Measurements from ENCODE around the gene CPNE2. TPM values are rescaled to one million over a fixed set of nuclear protein-coding genes. Genes with fewer than 3 reads are reported as not detected.
"Not testable (repeated sequence)": the region's sequence is repeated elsewhere in the genome, so short reads cannot be mapped to it uniquely, and the experiment has no call there.

CPNE2 gene
- total RNA-seq, 1 experiment from 2014 or later: 43.0 TPM

DNA sequence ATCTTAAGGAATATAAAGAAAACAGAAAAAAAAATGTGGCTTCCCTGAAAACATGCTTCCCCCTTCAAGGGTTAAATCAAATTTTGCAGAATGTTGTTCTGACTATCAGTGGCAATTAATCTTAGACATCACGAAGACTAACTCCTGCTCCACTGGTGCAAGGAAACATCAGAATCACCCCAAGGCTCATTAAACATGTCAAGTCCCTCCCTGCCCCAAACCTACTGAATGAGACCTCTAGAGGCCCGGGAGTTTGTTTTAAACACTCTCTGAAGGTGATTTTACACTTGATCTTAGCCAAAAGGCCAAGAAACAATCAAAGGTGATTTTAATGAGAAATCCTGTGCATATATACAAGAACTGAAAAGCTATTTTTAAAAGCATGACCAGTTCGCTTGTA lies 75.2 kb downstream of the CPNE2 start:
- DNase-seq (ENCODE audit: low spot score): no peak

DNA sequence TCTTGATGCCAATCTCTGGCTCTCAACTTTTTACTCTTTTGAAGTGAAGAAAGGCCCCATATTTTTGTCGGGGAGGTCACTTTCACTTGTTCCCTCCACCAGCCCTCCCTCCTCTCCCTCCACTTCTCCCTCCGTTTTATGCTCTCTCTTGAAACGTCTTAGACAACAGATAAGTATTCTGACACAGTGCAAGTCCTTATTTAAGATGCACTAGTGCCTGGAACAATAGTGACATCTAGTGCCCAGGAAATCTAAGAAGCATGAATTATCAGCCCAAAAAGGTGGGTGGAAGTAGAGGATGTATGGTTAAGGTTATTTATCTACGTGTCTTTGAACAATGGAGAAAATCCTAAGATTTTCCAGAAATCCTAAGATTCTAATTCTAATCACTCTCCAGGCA lies 75.6 kb downstream of the CPNE2 start:
- peak; percentile 62 for DNase-seq (ENCODE audit: low spot score)

DNA sequence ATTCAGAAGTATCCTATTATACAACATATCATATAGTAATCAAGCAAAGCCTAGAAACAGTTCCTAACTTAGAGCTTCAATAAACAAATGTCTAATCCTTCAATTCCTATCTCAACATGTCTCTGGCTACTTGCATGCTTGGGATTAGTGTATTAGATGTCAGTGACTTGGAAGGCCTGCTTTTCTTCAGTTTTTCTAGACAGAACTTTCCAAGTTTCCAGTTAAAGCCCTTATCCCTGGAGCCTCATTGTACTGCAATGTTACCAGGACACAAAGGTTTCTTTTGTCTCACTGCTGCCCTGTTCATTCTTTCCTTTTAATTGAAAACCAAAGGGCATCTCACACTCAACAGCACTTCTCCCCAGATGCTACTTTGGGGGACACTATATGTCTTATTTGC lies 76.9 kb downstream of the CPNE2 start:
- DNase-seq (ENCODE audit: low spot score): no peak

DNA sequence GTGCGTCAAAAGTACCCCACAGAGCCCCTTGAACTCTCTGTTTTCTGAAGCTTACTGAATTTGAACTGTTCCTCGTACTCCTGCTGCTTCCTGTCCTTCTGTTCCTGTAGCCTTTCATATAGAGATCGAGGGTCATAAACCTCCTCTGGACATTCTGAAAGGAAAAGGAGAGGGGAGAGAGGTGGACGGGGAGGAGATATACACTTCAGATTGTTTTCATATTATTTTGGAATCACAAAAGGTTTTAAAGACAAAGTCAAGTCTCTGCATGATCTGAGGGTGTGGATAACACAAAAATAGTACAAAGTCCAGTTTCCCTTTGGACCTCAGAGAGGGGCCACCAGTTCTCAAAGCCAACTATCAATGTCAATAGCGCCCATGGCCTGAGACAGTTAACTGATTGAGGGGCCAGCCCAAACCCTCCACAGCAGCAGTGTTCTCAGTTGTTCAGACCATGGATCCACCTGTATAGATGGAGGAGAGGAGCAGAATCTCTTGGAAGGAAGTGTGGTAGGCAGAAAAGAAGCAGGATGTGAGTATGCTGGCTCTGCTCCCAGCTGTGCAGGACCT lies 80.4 kb downstream of the CPNE2 start:
- no peak for DNase-seq (ENCODE audit: low spot score)

DNA sequence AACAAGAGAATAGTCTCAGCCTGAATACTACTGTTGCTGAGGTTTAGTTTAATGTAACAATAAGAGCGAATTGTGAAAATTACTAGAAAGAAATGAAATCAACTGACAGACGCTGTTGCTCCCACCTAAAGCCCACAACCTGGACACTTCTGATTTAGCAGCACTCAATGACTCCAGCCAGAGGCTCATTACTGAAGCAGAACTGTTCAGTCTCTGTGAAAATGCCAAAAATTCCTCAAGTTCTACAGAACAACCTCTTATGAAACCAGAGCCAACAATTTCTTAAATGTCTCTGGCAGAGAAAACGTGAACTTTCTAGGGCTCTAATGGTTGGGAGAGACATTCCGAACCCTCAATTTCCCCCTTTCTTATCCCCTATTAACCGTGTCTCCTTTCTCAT lies 83.5 kb downstream of the CPNE2 start:
- DNase-seq (ENCODE audit: low spot score): no peak

DNA sequence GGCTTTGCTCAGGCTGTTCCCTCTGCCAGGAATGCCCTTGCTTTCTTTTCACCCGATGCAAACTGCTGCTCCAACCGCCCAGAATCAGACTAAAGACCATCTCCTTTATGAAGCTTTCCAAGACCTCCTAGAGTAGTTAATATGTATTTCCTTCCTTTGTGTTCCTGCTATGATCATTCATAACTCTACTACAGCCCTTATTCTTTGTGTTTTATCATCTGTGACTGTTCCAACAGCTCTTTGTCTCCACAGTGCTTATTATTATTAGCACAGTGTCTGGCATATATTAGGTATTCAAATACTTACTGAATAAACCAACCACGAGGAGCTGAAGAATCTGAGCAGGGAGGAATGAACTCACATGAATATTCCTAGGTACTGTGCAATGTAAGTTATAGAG lies 85.8 kb downstream of the CPNE2 start:
- no peak for DNase-seq (ENCODE audit: low spot score)

DNA sequence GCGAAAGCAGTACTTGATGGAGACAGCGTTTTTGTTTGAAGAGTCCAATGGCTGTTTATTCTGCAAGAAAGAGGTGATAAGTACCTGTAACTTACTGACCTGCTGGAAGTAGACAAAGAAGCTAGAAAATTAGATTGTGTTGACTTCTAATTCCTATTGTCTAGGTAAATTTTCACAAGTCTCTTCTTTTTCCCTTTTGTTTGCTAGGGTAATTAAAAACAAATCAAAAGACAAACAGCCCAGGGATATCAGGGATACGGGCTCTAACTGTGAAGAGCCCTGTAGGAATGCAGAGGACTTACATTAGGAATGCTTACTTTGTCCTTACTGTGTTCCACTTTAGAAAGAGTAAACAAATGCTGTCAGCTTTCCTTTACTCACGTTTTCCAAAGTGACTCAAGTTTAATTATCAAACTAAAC lies 86.4 kb downstream of the CPNE2 start:
- DNase-seq (ENCODE audit: low spot score): no peak

DNA sequence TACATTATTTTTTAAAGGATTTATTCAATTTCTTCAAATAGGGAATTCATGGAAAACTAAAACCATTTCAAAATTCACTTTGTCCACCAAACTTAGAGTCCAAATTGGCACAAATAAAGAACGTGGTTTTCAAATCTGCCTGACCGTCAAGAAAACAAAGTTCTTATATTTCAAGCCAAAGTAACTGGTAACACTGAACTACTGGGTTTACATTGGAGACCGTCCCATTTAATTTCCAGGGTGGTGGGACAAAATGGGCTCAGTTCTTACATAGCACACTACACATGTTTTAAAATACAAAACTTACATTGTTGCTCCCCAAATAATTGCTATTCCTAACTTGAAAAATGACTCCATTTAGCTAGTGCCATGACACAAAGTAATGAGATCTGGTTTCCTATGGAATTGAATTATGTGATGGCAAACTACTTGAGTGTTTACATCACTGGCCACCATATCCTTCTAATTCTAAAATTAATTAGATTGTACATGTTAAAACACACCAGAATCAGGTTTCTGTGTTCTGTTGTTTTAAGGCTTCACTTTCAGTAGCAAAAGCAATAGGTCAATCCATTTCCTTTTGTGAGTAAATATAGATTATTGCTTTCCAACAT lies 86.9 kb downstream of the CPNE2 start:
- DNase-seq (ENCODE audit: low spot score): no peak

DNA sequence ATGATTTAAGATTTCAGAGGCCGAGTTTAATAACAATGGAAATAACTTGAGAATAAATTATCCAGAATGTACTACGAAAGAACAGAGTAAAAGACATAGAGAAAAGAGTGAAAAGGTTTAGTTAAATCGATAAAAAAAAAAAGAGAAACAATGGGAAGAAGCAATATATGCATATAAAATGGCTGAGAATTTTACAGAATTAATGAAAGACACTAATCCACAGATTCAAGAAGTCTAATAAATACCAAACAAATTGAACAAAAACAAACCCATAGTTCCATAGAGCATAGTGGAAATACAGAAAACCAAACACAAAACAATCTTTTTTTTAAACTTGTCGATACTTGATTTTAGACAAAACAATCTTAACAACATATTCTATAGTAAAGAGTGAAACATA lies 91.7 kb downstream of the CPNE2 start:
- DNase-seq (ENCODE audit: low spot score): no peak

DNA sequence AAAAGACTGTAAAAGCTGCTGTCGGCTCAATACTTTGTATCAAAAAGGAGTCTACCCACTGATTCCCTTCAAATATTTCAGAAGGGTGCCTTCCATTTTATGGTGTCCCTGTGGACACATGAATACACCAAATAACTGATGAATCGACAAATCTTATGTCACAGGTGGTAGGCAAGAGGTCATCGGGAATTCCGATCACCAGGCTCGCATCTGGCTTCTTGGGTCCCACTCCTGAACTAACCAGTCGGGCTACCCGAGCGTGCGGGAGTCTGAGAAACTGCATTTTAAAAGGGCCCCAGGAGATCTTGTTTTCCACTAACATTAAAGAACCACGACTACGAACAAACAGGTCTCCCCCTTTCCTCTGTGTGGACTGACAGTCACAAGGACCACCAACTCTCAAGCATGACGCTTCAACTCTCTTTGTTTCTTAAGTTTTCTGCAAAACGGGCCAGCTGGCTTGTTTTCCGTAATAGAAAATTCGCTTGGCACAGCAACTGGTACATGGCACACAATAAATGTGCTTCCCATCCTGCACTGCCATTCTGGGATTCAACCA lies 92.6 kb downstream of the CPNE2 start:
- no peak for DNase-seq (ENCODE audit: low spot score)

DNA sequence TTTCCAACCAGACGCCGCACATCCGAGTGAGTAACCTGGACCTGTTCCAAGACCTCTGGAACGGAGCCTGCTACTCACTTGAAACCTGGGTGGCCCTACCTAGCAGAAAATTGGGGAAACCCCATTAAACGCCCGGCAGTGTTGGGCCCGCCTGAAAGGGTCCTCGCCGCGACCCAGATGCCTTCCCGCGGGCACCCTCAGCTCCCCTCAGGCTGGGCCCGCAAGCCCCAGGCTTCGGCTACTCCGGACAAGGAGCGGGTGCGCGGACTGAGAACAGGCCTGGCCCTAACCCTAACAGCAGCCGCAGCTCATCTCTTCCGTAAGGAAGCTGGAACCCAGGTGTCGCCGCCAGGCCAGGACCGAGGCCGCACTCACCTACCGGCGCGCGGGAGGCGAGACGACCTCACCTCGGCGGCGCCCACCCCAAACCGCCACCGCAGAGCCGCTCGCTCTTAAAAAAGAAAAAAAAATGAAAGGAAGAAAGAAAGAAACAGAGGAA lies 93.1 kb downstream of the CPNE2 start:
- peak; percentile 67 for DNase-seq (ENCODE audit: low spot score)

DNA sequence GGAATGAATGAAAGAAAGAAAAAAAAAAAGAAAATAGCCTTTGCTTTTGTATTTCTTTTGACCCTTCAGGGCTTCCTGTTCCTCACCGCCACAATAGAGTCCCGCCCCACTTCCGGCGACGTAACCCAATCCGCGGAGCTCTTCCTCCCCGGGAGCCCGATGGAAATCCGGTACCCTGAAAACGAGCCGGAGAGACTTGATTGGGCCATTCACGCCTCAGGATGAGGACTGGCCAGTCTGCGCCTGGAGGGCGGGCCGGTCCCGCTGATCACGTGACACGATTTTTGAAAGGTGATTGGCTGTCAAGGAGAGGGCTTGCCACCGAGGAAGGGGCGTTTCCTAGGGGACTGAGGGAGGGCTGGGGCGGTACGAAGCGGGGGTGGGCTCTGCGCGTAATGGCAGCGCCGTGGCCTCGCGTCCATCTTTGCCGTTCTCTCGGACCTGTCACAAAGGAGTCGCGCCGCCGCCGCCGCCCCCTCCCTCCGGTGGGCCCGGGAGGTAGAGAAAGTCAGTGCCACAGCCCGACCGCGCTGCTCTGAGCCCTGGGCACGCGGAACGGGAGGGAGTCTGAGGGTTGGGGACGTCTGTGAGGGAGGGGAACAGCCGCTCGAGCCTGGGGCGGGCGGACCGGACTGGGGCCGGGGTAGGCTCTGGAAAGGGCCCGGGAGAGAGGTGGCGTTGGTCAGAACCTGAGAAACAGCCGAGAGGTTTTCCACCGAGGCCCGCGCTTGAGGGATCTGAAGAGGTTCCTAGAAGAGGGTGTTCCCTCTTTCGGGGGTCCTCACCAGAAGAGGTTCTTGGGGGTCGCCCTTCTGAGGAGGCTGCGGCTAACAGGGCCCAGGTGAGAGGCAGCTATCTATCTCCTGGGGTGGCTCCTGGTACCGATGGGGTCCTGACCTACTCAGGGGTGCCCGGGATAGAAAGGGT lies 93.8 kb downstream of the CPNE2 start, which contains the start of the genes PSME3IP1 and RSPRY1:
PSME3IP1 (minus strand) TSS at position 95 of the 927 bp plus-strand sequence. CDS start 12,185 bp downstream, outside the sequence.
RSPRY1 (plus strand) TSS at position 385 of the 927 bp plus-strand sequence. CDS start 18,330 bp downstream, outside the sequence.
- peak; percentile 99 for DNase-seq (ENCODE audit: low spot score)

DNA sequence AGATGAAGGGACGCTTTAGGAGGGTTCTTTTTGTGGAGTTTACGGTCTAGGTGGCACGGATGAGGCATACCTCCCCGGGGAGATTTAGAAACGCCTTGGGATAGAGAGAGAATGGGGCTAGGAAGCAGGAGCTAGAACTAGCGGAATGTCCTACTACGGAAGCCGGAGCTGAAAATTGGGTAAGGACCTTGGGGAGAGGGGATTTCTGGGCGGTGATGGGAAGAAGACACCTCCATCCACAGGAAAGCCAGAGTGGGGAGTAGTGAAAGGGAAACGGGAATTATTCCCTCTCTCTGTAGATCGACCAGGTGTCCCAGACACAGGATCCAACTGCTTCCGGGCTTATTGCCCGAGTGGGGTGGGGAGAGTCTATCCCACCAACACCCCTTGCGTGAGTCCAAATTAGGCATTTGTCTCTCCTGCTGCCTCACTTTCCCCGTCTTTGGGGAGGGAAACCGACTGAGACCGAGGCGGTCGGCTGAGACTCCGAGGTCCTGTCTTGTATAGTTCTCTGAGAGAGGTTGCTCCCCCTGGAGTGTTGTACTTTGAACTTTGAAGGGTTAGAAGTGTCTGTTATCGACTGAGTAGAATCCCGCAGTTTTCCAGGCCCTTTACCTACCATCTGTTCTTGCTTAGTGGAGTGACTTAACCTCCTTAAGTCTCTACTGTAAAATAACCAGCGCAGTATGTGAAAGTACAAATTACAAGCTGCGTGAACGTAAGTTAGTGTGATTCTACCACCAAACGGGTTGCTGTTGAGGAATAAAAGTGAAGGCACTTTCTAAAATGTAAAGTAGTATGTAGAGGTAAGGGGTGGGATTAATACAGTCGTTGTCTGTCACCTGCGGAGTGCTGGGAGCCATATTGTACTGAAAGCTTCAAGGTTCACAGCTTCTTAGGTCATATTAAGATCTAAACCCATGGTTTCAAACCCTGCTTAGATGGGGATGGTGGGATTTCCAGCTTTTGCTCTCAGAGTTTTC lies 94.8 kb downstream of the CPNE2 start:
- DNase-seq (ENCODE audit: low spot score): peak; percentile 42

DNA sequence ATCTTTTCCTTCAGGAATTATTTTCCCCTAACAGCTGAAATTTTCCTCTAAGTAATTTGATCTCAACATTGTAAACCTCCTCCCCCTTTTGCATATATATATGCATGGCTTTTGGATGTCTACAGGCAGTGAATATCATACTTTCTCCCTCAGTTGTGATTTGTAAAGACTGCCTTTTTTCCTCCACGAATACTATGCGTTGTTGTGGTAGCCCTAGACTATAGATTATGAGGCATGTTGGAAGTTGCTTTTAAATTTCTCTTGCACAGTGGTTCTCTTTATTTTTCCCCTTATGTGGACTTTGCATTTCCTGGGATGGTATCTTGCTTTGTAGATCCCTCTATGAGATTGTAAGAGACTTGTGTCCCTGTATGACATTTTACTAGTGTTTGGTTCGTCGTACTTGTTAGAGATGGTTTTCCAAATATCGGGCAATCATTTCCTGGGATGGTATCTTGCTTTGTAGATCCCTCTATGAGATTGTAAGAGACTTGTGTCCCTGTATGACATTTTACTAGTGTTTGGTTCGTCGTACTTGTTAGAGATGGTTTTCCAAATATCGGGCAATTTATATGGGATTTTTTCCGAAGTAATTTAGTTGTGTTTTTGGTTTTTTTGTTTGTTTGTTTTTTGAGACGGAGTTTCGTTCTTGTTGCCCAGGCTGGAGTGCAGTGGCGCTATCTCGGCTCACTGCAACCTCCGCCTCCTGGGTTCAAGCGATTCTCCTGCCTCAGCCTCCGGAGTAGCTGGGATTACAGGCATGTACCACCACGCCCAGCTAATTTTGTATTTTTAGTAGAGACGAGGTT lies 95.7 kb downstream of the CPNE2 start:
- not testable (repeated sequence) for DNase-seq (ENCODE audit: low spot score)

DNA sequence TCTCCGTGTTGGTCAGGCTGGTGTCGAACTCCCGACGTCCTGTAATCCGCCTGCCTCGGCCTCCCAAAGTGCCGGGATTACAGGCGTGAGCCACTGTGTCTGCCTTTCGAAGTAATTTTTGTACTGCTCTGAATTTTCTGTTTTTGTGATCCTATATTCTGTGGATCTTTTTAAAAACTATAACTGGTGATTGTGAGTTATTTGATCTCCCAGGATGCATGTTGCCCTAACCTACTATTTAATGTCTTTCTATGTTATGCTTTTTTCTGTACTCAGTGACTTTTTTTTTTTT lies 96.3 kb downstream of the CPNE2 start:
- no peak for DNase-seq (ENCODE audit: low spot score)

DNA sequence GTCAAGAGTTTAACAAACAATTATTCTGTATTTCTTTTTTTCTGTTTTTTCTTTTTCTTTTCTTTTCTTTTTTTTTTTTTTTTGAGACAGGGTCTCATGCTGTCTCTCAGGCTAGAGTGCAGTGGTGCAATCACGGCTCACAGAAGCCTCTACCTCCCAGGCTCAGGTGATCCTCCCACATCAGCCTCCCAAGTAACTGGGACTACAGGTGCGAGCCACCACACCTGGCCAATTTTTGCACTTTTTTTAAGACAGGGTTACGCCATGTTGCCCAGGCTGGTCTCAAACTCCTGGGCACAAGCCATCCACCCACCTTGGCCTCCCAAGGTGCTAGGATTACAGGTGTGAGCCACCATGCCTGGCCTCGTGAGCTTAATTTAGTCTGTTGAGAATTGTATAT lies 97.1 kb downstream of the CPNE2 start:
- not testable (repeated sequence) for DNase-seq (ENCODE audit: low spot score)

DNA sequence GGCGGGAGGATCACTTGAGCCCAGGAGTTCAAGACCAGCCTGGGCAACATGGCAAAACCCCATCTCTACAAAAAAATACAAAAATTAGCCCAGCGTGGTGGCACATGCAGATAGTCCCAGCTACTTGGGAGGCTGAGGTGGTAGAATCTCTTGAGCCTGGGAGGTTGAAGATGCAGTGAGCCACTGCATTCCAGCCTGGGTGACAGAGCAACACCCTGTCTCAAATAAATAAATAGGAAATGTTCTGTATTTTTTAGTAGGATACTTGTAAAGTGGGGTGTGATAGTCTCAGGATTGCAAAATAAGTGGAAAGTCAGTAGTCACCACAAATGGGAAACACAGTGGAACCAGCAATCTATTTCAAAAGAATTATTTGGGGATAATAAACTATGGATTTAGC lies 97.8 kb downstream of the CPNE2 start:
- no peak for DNase-seq (ENCODE audit: low spot score)

DNA sequence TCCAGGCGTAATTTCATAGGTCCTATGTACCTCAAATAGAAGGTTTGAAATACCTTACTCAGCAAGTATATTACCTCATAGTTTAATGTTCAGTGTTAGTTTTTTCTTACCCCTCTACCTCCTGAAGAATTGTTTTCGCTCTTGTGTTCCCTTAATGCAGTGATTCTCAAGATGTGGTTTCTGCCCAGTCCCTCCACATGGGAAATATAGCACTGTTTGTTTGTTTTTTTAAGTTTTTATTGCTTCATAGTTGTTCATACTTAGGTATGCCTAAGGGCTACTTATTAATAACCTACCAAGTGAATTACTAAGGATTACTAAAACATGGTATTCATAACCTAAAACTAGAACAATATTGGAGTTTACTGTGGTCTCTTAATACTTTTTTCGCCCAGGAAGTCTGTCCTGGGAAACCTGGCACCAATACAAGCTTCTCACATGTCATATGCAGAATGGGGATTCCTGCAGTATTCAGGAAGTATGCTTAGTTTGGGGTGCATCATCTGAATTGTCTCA lies 98.7 kb downstream of the CPNE2 start:
- DNase-seq (ENCODE audit: low spot score): peak; percentile 31

DNA sequence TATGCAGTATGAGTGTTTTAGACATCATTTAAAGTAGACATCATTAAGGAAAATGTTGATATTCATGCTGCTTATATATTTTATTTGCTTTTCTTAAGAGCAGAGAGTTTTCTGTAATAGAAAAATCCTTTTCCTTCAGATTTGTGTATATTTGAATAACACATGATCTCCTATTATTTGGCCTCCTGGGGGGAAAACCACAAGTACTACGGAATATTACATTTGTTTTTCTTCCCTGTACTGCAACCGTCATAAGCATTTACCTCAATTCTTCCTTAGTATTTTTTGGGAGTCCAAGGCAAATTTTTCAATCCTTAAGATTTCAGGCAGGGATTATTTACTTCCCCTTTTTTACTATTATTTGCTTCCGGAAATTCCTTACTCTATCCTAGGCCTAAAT lies 99.8 kb downstream of the CPNE2 start:
- DNase-seq (ENCODE audit: low spot score): no peak
